IPS DF 6.9 (cell line): ENCODE results near the gene IQCM.

Experiments used
- DNase-seq: peaks from one replicate; pipeline ENCODE4 v3.0.0-alpha.2; 2013; ENCODE audit warnings: low read depth, low spot score
- H3K27ac ChIP-seq: one replicate; pipeline ENCODE4 v1.5.1; 2013; ENCODE audit warnings: low read length, control low read depth
- H3K27me3 ChIP-seq: 2 replicates; pipeline ENCODE4 v1.6.1; 2013; ENCODE audit warnings: mild to moderate bottlenecking, low read length; ENCODE audit not compliant: control insufficient read depth, insufficient read depth
- H3K36me3 ChIP-seq: 2 replicates; pipeline ENCODE4 v1.6.1; 2013; ENCODE audit warnings: low read length; ENCODE audit not compliant: control insufficient read depth, insufficient read depth
- H3K4me1 ChIP-seq: 2 replicates; pipeline ENCODE4 v1.6.1; 2013; ENCODE audit warnings: low read length; ENCODE audit not compliant: control insufficient read depth, insufficient read depth
- H3K4me3 ChIP-seq: 2 replicates; pipeline ENCODE4 v1.5.1; 2013; ENCODE audit warnings: mild to moderate bottlenecking, low read length
- H3K9me3 ChIP-seq: 2 replicates; pipeline ENCODE4 v1.6.1; 2013; ENCODE audit warnings: low read length, inconsistent platforms; ENCODE audit not compliant: control insufficient read depth, insufficient read depth
- WGBS: extraction: QIAGEN DNeasy Blood & Tissue Kit; methylation state at CpG from one replicate; pipeline ENCODE4 v1.1.7; 2013; ENCODE audit warnings: mixed read lengths, missing lambda C conversion rate; ENCODE audit not compliant: insufficient read length, insufficient coverage; 5-methylcytosine and 5-hydroxymethylcytosine counted together

Gene IQCM

DNA sequence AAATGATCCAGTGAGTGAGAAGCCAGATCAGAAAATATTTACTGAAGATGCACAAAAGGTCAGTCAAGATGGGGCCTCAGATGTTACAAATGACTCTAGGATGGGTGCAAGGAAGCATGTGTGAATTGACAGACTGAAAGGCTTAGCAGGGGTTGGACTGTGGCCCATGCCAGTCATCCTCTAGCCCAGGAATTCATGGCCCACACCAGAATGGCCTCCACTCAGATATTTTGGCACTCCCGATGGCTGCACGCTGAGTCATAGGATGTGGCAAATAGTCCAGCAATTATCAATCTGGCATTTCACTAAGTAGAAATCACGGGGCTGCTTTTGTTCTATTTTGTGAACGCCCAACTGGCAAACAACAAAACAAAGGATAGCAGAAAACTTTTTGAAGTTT lies 406.5 kb downstream of the IQCM start:
- WGBS: no CpG with 5 or more reads among the region's 4 CpGs
- H3K9me3 ChIP-seq: no peaks in the 10 kb centered on the region
- DNase-seq: no peak
- no peaks in the 10 kb centered on the region for H3K4me1 ChIP-seq
- H3K27ac ChIP-seq: no peak overlapping the region
- H3K36me3 ChIP-seq: no peaks in the 10 kb centered on the region
- H3K4me3 ChIP-seq: no peak overlapping the region
- H3K27me3 ChIP-seq: no peaks in the 10 kb centered on the region

- Histone ChIP-seq H3K4me3 (no peak overlapping the region), H3K27me3 (no peaks in the 10 kb centered on the region), H3K27ac (no peak overlapping the region), H3K4me1 (no peaks in the 10 kb centered on the region), H3K9me3 (no peaks in the 10 kb centered on the region), H3K36me3 (no peaks in the 10 kb centered on the region)
- DNase-seq: no peak
- WGBS: no CpG with 5 or more reads among the region's 3 CpGs
Measured at GRCh38 chr4:149404143-149404542, 411.5 kb downstream of the IQCM start.

- no peak overlapping the region for H3K27ac ChIP-seq
- no peaks in the 10 kb centered on the region for H3K9me3 ChIP-seq
- WGBS: no CpG with 5 or more reads among the region's 2 CpGs
- no peaks in the 10 kb centered on the region for H3K36me3 ChIP-seq
- no peak for DNase-seq
- H3K4me3 ChIP-seq: no peak overlapping the region
- no peaks in the 10 kb centered on the region for H3K4me1 ChIP-seq
- H3K27me3 ChIP-seq: no peaks in the 10 kb centered on the region
Measured at GRCh38 chr4:149403081-149403480, 412.6 kb downstream of the IQCM start.

- Histone ChIP-seq H3K27me3 (no peaks in the 10 kb centered on the region), H3K36me3 (no peaks in the 10 kb centered on the region), H3K4me3 (no peak overlapping the region), H3K27ac (no peak overlapping the region), H3K9me3 (no peaks in the 10 kb centered on the region), H3K4me1 (no peaks in the 10 kb centered on the region)
- DNase-seq: no peak
- no CpG with 5 or more reads among the region's 3 CpGs for WGBS
Measured at GRCh38 chr4:149398993-149399392, 416.6 kb downstream of the IQCM start.

DNA sequence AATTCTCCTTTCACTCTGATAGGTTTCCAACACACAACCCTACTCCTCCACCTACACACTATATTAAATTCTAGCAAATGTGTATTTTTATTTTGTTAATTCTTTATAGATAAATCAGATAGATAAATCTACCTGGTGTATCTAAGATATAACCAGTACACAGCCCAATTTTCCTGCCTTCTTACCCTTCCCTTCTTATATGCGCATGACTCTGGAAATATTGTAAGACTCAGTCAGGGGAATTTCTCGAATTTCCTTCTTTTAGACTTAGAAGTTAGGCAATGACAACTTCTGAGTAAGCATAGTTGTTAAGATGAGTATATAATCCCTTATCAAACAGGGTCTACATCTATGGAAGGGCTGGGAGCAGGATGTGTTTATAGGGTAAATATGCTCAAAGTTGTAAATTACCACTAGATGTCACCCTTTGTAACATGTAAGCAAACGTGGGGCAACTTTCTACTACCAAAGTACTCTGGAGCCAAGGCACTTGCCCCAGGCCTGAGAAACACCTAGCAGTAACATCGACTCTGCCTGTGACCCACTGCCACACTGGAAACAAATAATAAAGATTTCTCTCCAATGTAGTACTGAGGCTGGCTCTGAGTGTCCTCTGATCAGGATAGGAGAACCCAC lies 444.7 kb downstream of the IQCM start:
- no CpG with 5 or more reads among the region's 4 CpGs for WGBS
- H3K27ac ChIP-seq: no peak overlapping the region

DNA sequence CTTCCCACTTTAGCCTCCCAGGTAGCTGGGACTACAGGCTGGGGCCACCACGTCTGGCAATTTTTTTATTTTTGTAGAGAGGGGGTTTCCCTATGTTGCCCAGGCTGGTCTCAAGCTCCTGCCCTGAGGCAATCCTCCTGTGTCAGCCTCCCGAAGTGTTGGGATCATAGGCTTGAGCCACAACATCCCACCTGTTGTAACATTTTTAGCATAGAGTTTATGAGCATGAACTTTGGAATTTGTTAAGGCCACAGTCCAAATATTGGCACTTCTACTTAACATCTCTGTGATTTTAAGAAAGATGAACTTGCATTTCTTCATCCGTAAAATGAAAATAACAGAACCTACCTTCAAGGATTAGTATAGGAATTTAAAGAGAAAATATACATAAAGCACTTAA lies 445.6 kb downstream of the IQCM start:
- no peak overlapping the region for H3K4me3 ChIP-seq
- no peak for DNase-seq

More for the DNA sequence above, 444.7 kb downstream of the IQCM start:
- Histone ChIP-seq H3K27me3 (no peaks in the 10 kb centered on the region), H3K4me3 (no peak overlapping the region), H3K4me1 (no peaks in the 10 kb centered on the region), H3K9me3 (no peaks in the 10 kb centered on the region), H3K36me3 (no peaks in the 10 kb centered on the region)
- peak; percentile 33 for DNase-seq

DNA sequence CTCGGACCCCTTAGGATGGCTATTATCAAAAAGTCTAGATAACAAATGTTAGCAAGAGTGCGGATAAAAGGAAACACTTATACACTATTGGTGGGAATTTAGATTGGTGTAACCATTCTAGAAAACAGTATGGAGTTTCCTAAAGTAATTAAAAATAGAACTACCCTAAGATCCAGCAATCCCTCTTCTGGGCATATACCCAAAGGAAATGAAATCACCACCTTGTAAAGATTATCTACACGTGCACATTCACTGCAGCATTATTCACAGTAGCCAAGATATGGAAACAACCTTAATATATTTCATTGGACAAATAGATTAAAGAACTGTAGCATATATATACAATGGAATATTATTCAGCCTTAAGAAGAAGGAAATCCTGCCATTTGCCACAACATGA lies 462.4 kb downstream of the IQCM start:
- no peaks in the 10 kb centered on the region for H3K9me3 ChIP-seq
- WGBS: no CpG with 5 or more reads among the region's 3 CpGs
- DNase-seq: no peak

More for the DNA sequence above, 445.6 kb downstream of the IQCM start:
- Histone ChIP-seq H3K27ac (no peak overlapping the region), H3K9me3 (no peaks in the 10 kb centered on the region), H3K4me1 (no peaks in the 10 kb centered on the region), H3K36me3 (no peaks in the 10 kb centered on the region), H3K27me3 (no peaks in the 10 kb centered on the region)
- WGBS: no CpG with 5 or more reads among the region's 3 CpGs

GRCh38 chr4:149349541-149349940 lies 466.1 kb downstream of the IQCM start:
- H3K27me3 ChIP-seq: no peaks in the 10 kb centered on the region
- H3K4me1 ChIP-seq: no peaks in the 10 kb centered on the region
- H3K36me3 ChIP-seq: no peaks in the 10 kb centered on the region
- no peak overlapping the region for H3K4me3 ChIP-seq
- H3K9me3 ChIP-seq: no peaks in the 10 kb centered on the region
- H3K27ac ChIP-seq: no peak overlapping the region
- no peak for DNase-seq

More for the DNA sequence above, 462.4 kb downstream of the IQCM start:
- no peaks in the 10 kb centered on the region for H3K27me3 ChIP-seq
- H3K4me3 ChIP-seq: no peak overlapping the region
- no peak overlapping the region for H3K27ac ChIP-seq
- H3K36me3 ChIP-seq: no peaks in the 10 kb centered on the region
- H3K4me1 ChIP-seq: no peaks in the 10 kb centered on the region

GRCh38 chr4:149347139-149347538 lies 468.5 kb downstream of the IQCM start:
- H3K27ac ChIP-seq: no peak overlapping the region
- no peaks in the 10 kb centered on the region for H3K4me1 ChIP-seq
- WGBS: no CpG with 5 or more reads among the region's 3 CpGs
- no peak overlapping the region for H3K4me3 ChIP-seq
- no peak for DNase-seq
- H3K36me3 ChIP-seq: no peaks in the 10 kb centered on the region
- no peaks in the 10 kb centered on the region for H3K9me3 ChIP-seq
- no peaks in the 10 kb centered on the region for H3K27me3 ChIP-seq

DNA sequence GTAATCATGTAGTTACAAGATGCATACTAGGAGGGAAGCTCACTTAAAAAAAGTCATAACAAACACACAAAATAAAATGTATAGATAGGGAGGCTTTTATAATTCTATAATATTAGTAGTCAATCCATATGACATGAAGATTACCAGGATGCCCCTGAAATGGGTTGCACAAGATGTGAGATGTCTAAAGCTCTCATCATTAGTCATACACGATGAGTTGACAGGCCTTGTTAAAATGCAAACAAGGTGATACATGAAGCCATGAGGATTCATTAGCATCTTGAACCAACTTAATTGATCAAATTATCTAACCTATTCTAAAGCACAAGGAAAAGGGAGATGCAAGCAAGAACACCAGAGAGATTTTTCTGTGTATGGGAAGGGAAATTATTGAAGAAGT lies 470.2 kb downstream of the IQCM start:
- no peaks in the 10 kb centered on the region for H3K36me3 ChIP-seq
- no peaks in the 10 kb centered on the region for H3K9me3 ChIP-seq
- DNase-seq: no peak
- H3K27me3 ChIP-seq: no peaks in the 10 kb centered on the region
- no peak overlapping the region for H3K4me3 ChIP-seq
- no peaks in the 10 kb centered on the region for H3K4me1 ChIP-seq
- no peak overlapping the region for H3K27ac ChIP-seq
- WGBS: no CpG with 5 or more reads among the region's 1 CpG

GRCh38 chr4:149344436-149344835 lies 471.2 kb downstream of the IQCM start:
- DNase-seq: no peak
- no peak overlapping the region for H3K4me3 ChIP-seq
- no CpG with 5 or more reads among the region's 3 CpGs for WGBS
- no peak overlapping the region for H3K27ac ChIP-seq
- no peaks in the 10 kb centered on the region for H3K27me3 ChIP-seq
- H3K36me3 ChIP-seq: no peaks in the 10 kb centered on the region
- no peaks in the 10 kb centered on the region for H3K4me1 ChIP-seq
- no peaks in the 10 kb centered on the region for H3K9me3 ChIP-seq
